Fibroblast of mammary gland (primary cell): ENCODE results near the gene ARHGAP15.

Experiments
- DNase-seq: peaks from one replicate; pipeline ENCODE4 v3.0.0-alpha.2; 2010; ENCODE audit warnings: low read depth
- H3K4me3 ChIP-seq: 2 replicates; pipeline ENCODE4 v1.5.1; 2011; ENCODE audit warnings: low read depth, mild to moderate bottlenecking, low read length, moderate library complexity; ENCODE audit not compliant: control insufficient read depth
- CTCF ChIP-seq: conservative IDR thresholded peaks from 2 replicates; pipeline ENCODE4 v1.5.1; 2011; ENCODE audit warnings: low read depth, low read length, inconsistent platforms; ENCODE audit not compliant: control insufficient read depth, insufficient read depth

ARHGAP15 gene

GRCh38 chr2:143608063-143608423 is 478.8 kb downstream of the ARHGAP15 start:
- no peak for TF ChIP-seq CTCF
- DNase-seq = no peak
- H3K4me3 ChIP-seq = no peak overlapping the region

- DNase-seq = no peak
- TF ChIP-seq CTCF = no peak
- H3K4me3 ChIP-seq = no peak overlapping the region
These were observed 479.5 kb downstream of the ARHGAP15 start for GRCh38 chr2:143608758-143609157.

GRCh38 chr2:143611336-143611735 is 482.1 kb downstream of the ARHGAP15 start:
- no peak for DNase-seq
- H3K4me3 ChIP-seq = no peak overlapping the region
- TF ChIP-seq CTCF = no peak

- H3K4me3 ChIP-seq = no peak overlapping the region
- no peak for DNase-seq
- TF ChIP-seq CTCF = no peak
These were observed 486.3 kb downstream of the ARHGAP15 start for GRCh38 chr2:143615562-143615961.

GRCh38 chr2:143616452-143616851 is 487.2 kb downstream of the ARHGAP15 start:
- no peak for TF ChIP-seq CTCF
- DNase-seq = no peak
- no peak overlapping the region for H3K4me3 ChIP-seq

- no peak for TF ChIP-seq CTCF
- no peak overlapping the region for H3K4me3 ChIP-seq
- no peak for DNase-seq
These were observed 488.7 kb downstream of the ARHGAP15 start for GRCh38 chr2:143617803-143618415.

GRCh38 chr2:143622106-143622505 is 492.9 kb downstream of the ARHGAP15 start:
- TF ChIP-seq CTCF = no peak
- no peak overlapping the region for H3K4me3 ChIP-seq
- no peak for DNase-seq
